HL-60 (cell line): Measurements from ENCODE around the gene RNF5.
"Not testable (repeated sequence)": the region's sequence is repeated elsewhere in the genome, so short reads cannot be mapped to it uniquely, and the experiment has no call there.

Source experiments
- DNase-seq, 2 experiments: peaks; one replicate each; pipeline ENCODE4 v3.0.0-alpha.2; 2010 to 2020; ENCODE audit warnings: low read depth in 1 of 2, low spot score in 1 of 2
- H3K27ac ChIP-seq: fragments of 250-450 bp; sonication (Bioruptor Pico); replicated peaks from 2 replicates; pipeline ENCODE4 v1.5.1; 2020; ENCODE audit warnings: mild to moderate bottlenecking, moderate library complexity
- H3K27me3 ChIP-seq: fragments of 250-450 bp; sonication (Bioruptor Pico); 2 replicates; pipeline ENCODE4 v1.5.1; 2021; ENCODE audit warnings: mild to moderate bottlenecking, moderate library complexity; ENCODE audit not compliant: insufficient read depth, poor library complexity, severe bottlenecking
- H3K4me3 ChIP-seq: replicated peaks from 2 replicates; pipeline ENCODE4 v1.5.1; 2011; ENCODE audit warnings: mild to moderate bottlenecking, control low read depth, low read length; ENCODE audit not compliant: insufficient read depth
- CTCF ChIP-seq: IDR thresholded peaks from one replicate; pipeline ENCODE4 v1.5.1; 2011; ENCODE audit warnings: low read length, control low read depth, inconsistent platforms; ENCODE audit not compliant: insufficient read depth
- GABPA ChIP-seq: IDR thresholded peaks from 2 replicates; pipeline ENCODE4 v1.6.1; 2012; ENCODE audit warnings: low read depth
- POLR2AphosphoS5 ChIP-seq: IDR thresholded peaks from 2 replicates; pipeline ENCODE4 v1.6.1; 2012; ENCODE audit warnings: low read depth
- REST ChIP-seq: IDR thresholded peaks from 2 replicates; pipeline ENCODE4 v1.6.1; 2012; ENCODE audit warnings: low read depth; ENCODE audit not compliant: insufficient replicate concordance
- SPI1 ChIP-seq: IDR thresholded peaks from 2 replicates; pipeline ENCODE4 v1.6.1; 2012; ENCODE audit warnings: low read depth, mild to moderate bottlenecking, borderline replicate concordance

Gene RNF5

DNA sequence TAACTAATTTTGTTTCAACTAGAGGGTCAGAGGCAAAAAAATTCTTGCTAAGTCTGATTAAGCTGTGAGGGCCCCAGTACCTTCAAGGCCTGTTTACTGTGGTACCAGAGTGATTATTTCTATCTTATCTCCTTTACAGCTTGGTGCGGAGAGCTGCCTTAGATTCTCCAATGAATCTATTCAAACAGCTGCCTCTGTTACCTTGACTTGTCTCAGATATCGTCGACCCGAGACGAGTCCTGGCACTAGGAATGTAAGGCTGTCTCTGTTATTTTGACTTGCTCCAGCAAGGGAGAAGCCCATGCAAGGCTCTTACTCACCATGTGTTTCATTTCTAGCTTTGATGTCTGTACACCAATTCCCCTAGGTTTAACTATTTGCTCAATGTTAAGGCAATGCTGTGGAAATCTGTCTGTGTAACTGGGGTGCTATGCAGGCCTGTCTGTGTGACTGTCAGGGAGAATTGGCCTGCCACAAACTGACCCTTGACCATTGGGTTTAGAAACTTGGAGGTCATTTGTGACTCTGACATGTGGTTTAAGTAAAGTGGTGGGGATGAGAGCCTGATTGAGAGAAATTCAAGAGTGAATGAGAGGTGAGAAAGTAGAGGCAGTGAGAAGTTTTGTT lies 37.7 kb upstream of the RNF5 start:
- Histone ChIP-seq H3K27me3 (no peaks in the 10 kb centered on the region), H3K4me3 (no peak overlapping the region), H3K27ac (no peak overlapping the region)
- DNase-seq: no peak
- no peak for TF ChIP-seq CTCF
- no peak for TF ChIP-seq SPI1
- TF ChIP-seq REST: no peak
- TF ChIP-seq POLR2AphosphoS5: no peak
- TF ChIP-seq GABPA: no peak

- H3K27ac ChIP-seq, DNase-seq, H3K4me3 ChIP-seq: not testable (repeated sequence)
- H3K27me3 ChIP-seq: peaks cover 19% of the 10 kb centered on the region
Measured at GRCh38 chr6:32144238-32144637, 34.0 kb upstream of the RNF5 start.

DNA sequence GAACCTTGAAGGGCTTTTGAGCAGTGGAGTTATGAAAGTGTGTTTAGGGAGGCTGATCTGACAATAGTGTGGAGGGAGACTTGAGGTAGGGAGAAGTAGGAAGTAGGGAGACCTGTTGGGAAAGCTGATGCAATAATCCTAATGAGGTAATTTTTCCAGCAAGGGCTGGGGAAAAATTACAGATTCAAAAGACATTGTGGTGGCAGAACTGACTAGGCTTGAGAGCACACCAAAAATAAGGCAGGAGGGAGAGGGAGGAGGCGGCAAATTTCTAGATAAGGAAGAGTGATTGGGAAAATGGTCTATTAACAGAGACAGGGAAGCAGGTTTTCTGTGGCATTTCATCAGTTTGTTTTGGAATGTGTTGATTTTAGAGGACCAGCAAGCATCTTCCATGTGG lies 31.9 kb upstream of the RNF5 start:
- no peak for DNase-seq
- no peak overlapping the region for H3K27ac ChIP-seq
- no peak overlapping the region for H3K4me3 ChIP-seq

DNA sequence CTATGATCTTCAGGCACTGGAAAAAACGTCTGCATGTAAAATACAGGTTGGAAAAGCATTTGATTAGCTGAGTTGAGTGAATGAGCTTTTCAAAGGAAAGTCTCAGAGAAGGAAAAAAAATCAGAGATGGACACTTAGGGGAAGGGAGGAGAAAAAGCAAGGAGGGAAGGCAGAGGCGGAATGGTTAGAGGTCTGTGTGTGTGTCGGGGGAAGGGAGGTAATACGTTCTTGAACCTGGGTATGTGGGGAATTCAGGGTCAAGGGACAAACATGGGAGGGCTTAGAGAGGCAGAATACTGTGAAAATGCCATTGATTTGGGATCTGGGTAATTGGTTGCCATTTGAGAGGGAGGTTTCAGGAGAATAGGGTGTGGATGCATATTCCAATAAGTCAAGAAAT lies 31.5 kb upstream of the RNF5 start:
- no peak overlapping the region for H3K27ac ChIP-seq
- TF ChIP-seq CTCF: no peak
- no peak for TF ChIP-seq SPI1
- no peak for TF ChIP-seq POLR2AphosphoS5
- TF ChIP-seq GABPA: no peak
- no peak for TF ChIP-seq REST
- no peak overlapping the region for H3K4me3 ChIP-seq
- DNase-seq: no peak
- H3K27me3 ChIP-seq: peaks cover 29% of the 10 kb centered on the region

More for the DNA sequence above, 31.9 kb upstream of the RNF5 start:
- TF ChIP-seq GABPA (no peak), POLR2AphosphoS5 (no peak)
- H3K27me3 ChIP-seq: peaks cover 29% of the 10 kb centered on the region

- TF ChIP-seq GABPA (no peak), POLR2AphosphoS5 (no peak), REST (no peak), CTCF (no peak), SPI1 (no peak)
Measured at GRCh38 chr6:32147401-32148132, 30.6 kb upstream of the RNF5 start.

More at GRCh38 chr6:32147401-32148132, 30.6 kb upstream of the RNF5 start:
- DNase-seq: no peak
- peaks cover 29% of the 10 kb centered on the region for H3K27me3 ChIP-seq
- H3K27ac ChIP-seq: no peak overlapping the region
- no peak overlapping the region for H3K4me3 ChIP-seq
